Measurements from ENCODE around the gene AFF2. TPM values are rescaled to one million over a fixed set of nuclear protein-coding genes. Genes with fewer than 3 reads are reported as not detected.

AFF2 gene
- total RNA-seq, 1 donor from 2014 or later = under 0.01 TPM

DNA sequence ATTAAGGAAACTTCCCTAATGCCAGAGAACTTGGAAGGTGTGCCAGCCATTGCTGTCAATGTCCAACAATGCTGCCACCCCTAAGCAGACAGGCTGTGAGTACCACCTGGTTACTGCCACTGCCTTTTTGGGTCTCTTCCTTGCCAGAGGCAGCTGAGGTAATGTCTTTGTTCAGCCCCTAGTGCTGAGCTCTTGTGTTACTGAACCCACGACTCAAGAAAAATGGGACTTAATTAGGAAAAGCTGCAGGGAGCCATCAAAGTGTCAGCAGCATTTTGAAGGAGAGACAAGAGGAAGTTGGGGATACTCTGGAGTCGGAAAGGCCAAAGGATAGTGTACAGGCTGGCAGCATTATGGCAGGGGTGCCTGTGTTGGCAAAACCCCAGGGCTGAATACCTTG, 283.7 kb downstream of the AFF2 start:
- TF ChIP-seq, protein P1, sequence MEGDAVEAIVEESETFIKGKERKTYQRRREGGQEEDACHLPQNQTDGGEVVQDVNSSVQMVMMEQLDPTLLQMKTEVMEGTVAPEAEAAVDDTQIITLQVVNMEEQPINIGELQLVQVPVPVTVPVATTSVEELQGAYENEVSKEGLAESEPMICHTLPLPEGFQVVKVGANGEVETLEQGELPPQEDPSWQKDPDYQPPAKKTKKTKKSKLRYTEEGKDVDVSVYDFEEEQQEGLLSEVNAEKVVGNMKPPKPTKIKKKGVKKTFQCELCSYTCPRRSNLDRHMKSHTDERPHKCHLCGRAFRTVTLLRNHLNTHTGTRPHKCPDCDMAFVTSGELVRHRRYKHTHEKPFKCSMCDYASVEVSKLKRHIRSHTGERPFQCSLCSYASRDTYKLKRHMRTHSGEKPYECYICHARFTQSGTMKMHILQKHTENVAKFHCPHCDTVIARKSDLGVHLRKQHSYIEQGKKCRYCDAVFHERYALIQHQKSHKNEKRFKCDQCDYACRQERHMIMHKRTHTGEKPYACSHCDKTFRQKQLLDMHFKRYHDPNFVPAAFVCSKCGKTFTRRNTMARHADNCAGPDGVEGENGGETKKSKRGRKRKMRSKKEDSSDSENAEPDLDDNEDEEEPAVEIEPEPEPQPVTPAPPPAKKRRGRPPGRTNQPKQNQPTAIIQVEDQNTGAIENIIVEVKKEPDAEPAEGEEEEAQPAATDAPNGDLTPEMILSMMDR (IDR thresholded peaks at IDR 0.05; ENCODE audit: insufficient read depth, low read length, severe bottlenecking) = no peak
- no peak for FAIRE-seq
- no peak for DNase-seq (ENCODE audit: low read depth)
- Histone ChIP-seq H3K27me3 (ENCODE audit: control insufficient read depth, insufficient read depth, low read length) (no peaks in the 10 kb centered on the region), H3K36me3 (ENCODE audit: control insufficient read depth, insufficient read depth, low read length) (no peaks in the 10 kb centered on the region), H3K4me3 (ENCODE audit: low read depth, low read length) (no peak overlapping the region)

DNA sequence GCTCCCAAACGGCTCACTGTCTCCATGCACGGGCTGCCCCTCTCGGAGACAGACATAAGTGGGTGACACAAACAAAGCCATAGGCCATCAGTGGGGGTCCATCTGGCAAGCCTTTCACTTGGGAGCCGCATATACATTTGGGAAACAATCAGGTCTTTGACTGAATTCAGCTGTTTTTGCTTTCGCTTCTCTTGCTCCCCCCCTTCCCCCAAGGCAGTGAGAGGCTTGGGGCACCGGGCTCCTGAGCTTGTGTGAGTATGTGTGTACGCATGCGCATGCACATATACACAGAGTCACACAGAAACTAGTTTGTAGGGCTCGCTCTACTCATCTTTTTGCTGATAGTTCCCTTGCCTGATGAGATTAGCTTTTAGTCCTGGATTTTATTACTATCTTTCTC, 284.4 kb downstream of the AFF2 start:
- no peaks in the 10 kb centered on the region for H3K27me3 ChIP-seq (ENCODE audit: control insufficient read depth, insufficient read depth, low read length)
- DNase-seq (ENCODE audit: low read depth) (no peak), FAIRE-seq (no peak)
- TF ChIP-seq, protein P1 (IDR thresholded peaks at IDR 0.05; ENCODE audit: insufficient read depth, low read length, severe bottlenecking) = no peak
- H3K36me3 ChIP-seq (ENCODE audit: control insufficient read depth, insufficient read depth, low read length) = no peaks in the 10 kb centered on the region
- no peak overlapping the region for H3K4me3 ChIP-seq (ENCODE audit: low read depth, low read length)

DNA sequence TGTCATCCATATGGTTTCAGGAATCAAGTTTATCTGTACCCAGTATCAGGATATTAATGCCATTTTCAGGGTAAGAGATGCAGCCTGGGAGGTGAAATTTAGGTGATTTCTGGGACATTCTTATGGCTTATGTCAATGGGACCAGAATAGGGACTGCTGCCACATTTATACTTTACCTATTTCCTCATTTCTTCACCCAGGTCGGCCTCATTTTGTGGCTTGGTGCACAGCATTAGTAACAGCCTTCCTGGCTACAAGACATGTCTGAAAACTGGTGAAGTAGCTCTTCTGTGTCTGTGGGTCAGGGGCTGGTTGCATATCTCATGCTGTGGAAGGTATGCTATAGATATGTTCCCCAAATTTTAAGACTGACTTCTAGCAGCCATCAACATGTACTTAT, 284.8 kb downstream of the AFF2 start:
- no peaks in the 10 kb centered on the region for H3K27me3 ChIP-seq (ENCODE audit: control insufficient read depth, insufficient read depth, low read length)
- H3K4me3 ChIP-seq (ENCODE audit: low read depth, low read length) = no peak overlapping the region
- TF ChIP-seq, protein P1 (IDR thresholded peaks at IDR 0.05; ENCODE audit: insufficient read depth, low read length, severe bottlenecking) = no peak
- no peaks in the 10 kb centered on the region for H3K36me3 ChIP-seq (ENCODE audit: control insufficient read depth, insufficient read depth, low read length)
- FAIRE-seq (no peak), DNase-seq (ENCODE audit: low read depth) (no peak)

DNA sequence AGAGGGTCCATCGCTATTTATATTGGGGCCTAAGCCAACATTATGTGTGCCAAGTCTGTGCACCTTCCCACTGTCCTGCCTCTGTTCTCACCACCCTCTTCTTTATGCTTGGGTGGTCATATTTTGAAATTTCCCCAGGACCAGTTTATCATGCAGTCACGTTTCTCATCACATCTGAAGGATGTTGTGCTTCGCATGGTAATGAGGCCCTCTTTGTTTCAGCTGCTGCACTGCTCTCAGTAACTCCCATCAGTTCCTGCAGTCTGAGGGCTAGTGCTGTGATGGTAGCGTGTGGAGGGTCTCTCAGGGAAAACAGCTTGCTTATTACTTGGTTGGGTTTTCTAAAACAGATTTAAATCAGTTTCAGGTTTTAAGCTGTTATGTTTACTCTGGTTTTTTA, 288.0 kb downstream of the AFF2 start:
- no peak overlapping the region for H3K4me3 ChIP-seq (ENCODE audit: low read depth, low read length)
- FAIRE-seq = no peak
- DNase-seq (ENCODE audit: low read depth) = no peak
- no peaks in the 10 kb centered on the region for H3K27me3 ChIP-seq (ENCODE audit: control insufficient read depth, insufficient read depth, low read length)
- H3K36me3 ChIP-seq (ENCODE audit: control insufficient read depth, insufficient read depth, low read length) = no peaks in the 10 kb centered on the region
- TF ChIP-seq, protein P1 (IDR thresholded peaks at IDR 0.05; ENCODE audit: insufficient read depth, low read length, severe bottlenecking) = no peak

DNA sequence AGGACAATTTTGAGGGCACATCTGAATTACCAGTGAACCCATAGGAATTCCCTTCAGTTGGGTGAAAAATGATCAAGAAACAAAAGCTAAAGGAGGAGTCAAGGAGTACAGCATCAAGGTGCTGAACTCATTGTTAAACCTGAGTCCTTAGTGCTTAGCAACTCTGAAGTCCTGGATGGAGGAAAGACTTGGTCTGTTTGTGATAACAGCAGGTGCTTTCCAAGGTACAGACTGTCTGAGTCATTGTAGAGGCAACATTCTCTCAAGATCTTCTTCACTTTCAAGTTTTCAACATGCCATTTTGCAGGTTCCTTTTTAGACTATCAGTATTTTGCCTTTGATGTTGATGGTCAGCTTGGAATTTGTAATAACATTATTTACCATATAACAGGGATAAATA, 293.9 kb downstream of the AFF2 start:
- Histone ChIP-seq H3K36me3 (ENCODE audit: control insufficient read depth, insufficient read depth, low read length) (no peaks in the 10 kb centered on the region), H3K27me3 (ENCODE audit: control insufficient read depth, insufficient read depth, low read length) (no peaks in the 10 kb centered on the region), H3K4me3 (ENCODE audit: low read depth, low read length) (no peak overlapping the region)
- DNase-seq (ENCODE audit: low read depth) (no peak), FAIRE-seq (no peak)
- TF ChIP-seq, protein P1 (IDR thresholded peaks at IDR 0.05; ENCODE audit: insufficient read depth, low read length, severe bottlenecking) = no peak

DNA sequence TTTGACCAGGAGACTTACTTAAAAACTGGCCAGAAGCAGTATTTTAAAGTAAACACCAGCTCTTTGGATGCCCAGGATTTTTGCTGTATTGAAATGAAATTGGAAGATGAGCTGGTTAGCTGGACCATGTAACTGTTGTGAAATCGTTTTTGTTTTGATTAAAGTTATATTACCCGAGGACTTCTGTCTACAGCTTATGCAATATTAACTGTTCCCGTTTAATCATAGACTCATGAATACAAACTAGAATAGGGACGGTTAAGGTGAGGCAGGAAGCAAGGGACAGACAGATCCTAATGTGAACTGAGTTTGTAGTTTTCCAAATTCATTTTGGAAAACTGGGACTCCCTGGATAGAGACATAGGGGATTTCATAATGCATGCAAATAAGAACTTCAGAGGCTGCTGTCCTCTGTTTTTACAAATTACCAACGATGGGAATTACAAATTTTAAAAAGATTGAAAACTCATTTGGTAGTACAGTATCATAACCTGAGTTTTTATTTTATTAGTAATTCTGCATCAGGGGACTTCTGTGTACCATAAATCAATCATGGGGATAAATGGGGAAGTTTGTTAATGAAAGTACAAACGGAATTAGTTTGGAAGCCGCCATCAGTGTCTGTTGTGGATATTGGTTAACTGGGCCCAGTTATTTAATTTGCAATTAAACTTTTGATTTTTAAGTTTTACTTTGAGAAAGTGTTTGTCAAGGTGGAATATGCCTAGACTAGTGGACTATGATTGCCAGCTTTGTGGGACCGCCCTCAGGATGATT, 304.4 kb downstream of the AFF2 start:
- DNase-seq (ENCODE audit: low read depth) = no peak
- TF ChIP-seq, protein P1 (IDR thresholded peaks at IDR 0.05; ENCODE audit: insufficient read depth, low read length, severe bottlenecking) = no peak
- Histone ChIP-seq H3K36me3 (ENCODE audit: control insufficient read depth, insufficient read depth, low read length) (no peaks in the 10 kb centered on the region), H3K27me3 (ENCODE audit: control insufficient read depth, insufficient read depth, low read length) (no peaks in the 10 kb centered on the region), H3K4me3 (ENCODE audit: low read depth, low read length) (no peak overlapping the region)
- no peak for FAIRE-seq
